HL-60 (cell line): ENCODE results near the gene EFNA5.

Experiments used
- DNase-seq, 2 experiments: peaks; one replicate each; pipeline ENCODE4 v3.0.0-alpha.2; 2010 to 2020; ENCODE audit warnings: low read depth in 1 of 2, low spot score in 1 of 2
- H3K27ac ChIP-seq: fragments of 250-450 bp; sonication (Bioruptor Pico); replicated peaks from 2 replicates; pipeline ENCODE4 v1.5.1; 2020; ENCODE audit warnings: mild to moderate bottlenecking, moderate library complexity
- H3K27me3 ChIP-seq: fragments of 250-450 bp; sonication (Bioruptor Pico); 2 replicates; pipeline ENCODE4 v1.5.1; 2021; ENCODE audit warnings: mild to moderate bottlenecking, moderate library complexity; ENCODE audit not compliant: insufficient read depth, poor library complexity, severe bottlenecking
- H3K4me3 ChIP-seq: replicated peaks from 2 replicates; pipeline ENCODE4 v1.5.1; 2011; ENCODE audit warnings: mild to moderate bottlenecking, control low read depth, low read length; ENCODE audit not compliant: insufficient read depth
- GABPA ChIP-seq: IDR thresholded peaks from 2 replicates; pipeline ENCODE4 v1.6.1; 2012; ENCODE audit warnings: low read depth
- POLR2AphosphoS5 ChIP-seq: IDR thresholded peaks from 2 replicates; pipeline ENCODE4 v1.6.1; 2012; ENCODE audit warnings: low read depth
- SPI1 ChIP-seq: IDR thresholded peaks from 2 replicates; pipeline ENCODE4 v1.6.1; 2012; ENCODE audit warnings: low read depth, mild to moderate bottlenecking, borderline replicate concordance
- TF ChIP-seq, protein P1 (sequence below): IDR thresholded peaks from one replicate; pipeline ENCODE4 v1.5.1; 2011; ENCODE audit warnings: low read length, control low read depth, inconsistent platforms; ENCODE audit not compliant: insufficient read depth
- TF ChIP-seq, protein P2 (sequence below): IDR thresholded peaks from 2 replicates; pipeline ENCODE4 v1.6.1; 2012; ENCODE audit warnings: low read depth; ENCODE audit not compliant: insufficient replicate concordance

The EFNA5 gene

DNA sequence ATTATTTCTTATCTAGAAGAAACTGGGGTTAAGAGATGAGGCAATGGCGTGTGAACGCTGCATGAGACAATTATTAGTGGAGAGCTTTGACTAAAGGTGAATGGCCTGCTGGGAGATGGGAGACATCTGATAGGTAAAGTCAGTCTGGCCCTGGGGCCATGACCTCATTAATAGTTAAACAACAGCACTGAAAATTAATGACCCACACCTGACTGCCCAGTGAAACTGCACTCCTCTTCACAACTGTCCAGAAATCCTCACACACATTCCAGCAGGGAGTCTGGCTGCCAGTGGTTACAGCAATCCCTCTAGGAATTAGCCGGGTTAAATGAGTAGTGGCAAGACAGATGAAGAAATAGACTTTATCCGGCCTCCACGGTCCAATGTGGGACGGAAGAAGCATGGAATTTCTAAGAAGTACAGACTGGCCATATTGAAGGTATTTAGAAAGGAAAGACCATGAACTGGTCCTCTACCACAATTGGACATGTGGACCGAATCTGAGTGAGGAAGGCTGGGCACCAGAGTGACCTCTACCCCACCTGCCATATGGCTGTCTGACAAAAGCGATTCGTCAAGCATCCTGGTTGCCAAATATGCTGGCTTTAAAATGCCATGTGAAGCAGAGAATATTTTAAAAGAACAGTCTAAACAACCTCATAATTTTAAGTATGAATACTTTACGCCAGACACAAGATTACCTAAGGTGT lies 138.4 kb downstream of the EFNA5 start:
- no peaks in the 10 kb centered on the region for H3K27me3 ChIP-seq
- H3K27ac ChIP-seq, result no peak overlapping the region
- DNase-seq, result no peak
- H3K4me3 ChIP-seq, result no peak overlapping the region
- TF ChIP-seq, protein P1, sequence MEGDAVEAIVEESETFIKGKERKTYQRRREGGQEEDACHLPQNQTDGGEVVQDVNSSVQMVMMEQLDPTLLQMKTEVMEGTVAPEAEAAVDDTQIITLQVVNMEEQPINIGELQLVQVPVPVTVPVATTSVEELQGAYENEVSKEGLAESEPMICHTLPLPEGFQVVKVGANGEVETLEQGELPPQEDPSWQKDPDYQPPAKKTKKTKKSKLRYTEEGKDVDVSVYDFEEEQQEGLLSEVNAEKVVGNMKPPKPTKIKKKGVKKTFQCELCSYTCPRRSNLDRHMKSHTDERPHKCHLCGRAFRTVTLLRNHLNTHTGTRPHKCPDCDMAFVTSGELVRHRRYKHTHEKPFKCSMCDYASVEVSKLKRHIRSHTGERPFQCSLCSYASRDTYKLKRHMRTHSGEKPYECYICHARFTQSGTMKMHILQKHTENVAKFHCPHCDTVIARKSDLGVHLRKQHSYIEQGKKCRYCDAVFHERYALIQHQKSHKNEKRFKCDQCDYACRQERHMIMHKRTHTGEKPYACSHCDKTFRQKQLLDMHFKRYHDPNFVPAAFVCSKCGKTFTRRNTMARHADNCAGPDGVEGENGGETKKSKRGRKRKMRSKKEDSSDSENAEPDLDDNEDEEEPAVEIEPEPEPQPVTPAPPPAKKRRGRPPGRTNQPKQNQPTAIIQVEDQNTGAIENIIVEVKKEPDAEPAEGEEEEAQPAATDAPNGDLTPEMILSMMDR, result no peak
- no peak for TF ChIP-seq POLR2AphosphoS5
- TF ChIP-seq SPI1, result no peak
- no peak for TF ChIP-seq GABPA
- TF ChIP-seq, protein P2, sequence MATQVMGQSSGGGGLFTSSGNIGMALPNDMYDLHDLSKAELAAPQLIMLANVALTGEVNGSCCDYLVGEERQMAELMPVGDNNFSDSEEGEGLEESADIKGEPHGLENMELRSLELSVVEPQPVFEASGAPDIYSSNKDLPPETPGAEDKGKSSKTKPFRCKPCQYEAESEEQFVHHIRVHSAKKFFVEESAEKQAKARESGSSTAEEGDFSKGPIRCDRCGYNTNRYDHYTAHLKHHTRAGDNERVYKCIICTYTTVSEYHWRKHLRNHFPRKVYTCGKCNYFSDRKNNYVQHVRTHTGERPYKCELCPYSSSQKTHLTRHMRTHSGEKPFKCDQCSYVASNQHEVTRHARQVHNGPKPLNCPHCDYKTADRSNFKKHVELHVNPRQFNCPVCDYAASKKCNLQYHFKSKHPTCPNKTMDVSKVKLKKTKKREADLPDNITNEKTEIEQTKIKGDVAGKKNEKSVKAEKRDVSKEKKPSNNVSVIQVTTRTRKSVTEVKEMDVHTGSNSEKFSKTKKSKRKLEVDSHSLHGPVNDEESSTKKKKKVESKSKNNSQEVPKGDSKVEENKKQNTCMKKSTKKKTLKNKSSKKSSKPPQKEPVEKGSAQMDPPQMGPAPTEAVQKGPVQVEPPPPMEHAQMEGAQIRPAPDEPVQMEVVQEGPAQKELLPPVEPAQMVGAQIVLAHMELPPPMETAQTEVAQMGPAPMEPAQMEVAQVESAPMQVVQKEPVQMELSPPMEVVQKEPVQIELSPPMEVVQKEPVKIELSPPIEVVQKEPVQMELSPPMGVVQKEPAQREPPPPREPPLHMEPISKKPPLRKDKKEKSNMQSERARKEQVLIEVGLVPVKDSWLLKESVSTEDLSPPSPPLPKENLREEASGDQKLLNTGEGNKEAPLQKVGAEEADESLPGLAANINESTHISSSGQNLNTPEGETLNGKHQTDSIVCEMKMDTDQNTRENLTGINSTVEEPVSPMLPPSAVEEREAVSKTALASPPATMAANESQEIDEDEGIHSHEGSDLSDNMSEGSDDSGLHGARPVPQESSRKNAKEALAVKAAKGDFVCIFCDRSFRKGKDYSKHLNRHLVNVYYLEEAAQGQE, result no peak

DNA sequence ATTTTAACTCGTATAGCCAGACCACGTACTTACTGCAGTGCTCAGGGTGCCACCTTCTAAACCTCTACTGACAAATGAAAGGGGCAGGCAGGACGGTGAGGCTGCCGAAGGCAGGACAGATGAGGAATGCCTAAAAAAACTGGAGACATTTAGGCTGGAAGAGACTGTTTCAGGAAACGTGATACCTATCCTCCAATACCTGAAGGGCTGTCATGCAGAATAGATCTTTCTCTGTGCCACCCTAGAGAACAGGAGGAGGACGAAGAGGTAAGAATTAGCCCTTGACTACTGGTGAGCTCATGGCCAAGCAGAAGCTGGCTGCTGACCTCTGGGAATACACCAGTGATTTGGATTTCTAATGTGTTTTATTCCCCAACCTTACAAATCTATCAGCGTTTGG lies 139.4 kb downstream of the EFNA5 start:
- Histone ChIP-seq H3K27ac (no peak overlapping the region), H3K4me3 (no peak overlapping the region), H3K27me3 (no peaks in the 10 kb centered on the region)
- no peak for TF ChIP-seq POLR2AphosphoS5
- TF ChIP-seq, protein P1, result no peak
- TF ChIP-seq GABPA, result no peak
- TF ChIP-seq SPI1, result no peak
- TF ChIP-seq, protein P2, result no peak
- no peak for DNase-seq

DNA sequence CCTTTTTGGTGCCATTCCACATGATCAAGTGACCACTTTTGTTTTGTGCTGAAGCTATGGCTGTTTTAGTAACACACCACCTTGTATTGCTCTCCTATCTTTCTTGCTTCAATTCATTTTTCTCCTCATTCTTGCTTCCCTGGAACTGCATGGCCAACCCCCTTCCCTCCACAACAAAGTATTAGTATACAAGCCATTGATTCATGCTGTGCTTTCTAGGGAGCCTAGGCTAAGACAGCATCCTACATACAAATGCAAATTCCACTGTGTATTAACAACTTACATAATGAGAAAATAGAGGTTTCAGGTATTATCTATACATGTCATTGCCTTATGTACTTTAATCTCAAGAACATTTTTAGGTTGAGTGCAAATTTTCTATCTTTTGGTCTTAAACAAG lies 141.1 kb downstream of the EFNA5 start:
- Histone ChIP-seq H3K4me3 (no peak overlapping the region), H3K27ac (no peak overlapping the region), H3K27me3 (no peaks in the 10 kb centered on the region)
- no peak for TF ChIP-seq POLR2AphosphoS5
- TF ChIP-seq SPI1, result no peak
- no peak for TF ChIP-seq GABPA
- TF ChIP-seq, protein P1, result no peak
- TF ChIP-seq, protein P2, result no peak
- no peak for DNase-seq
